NCI-H524 treated with DMSO at 0.1 percent for 48 hours (cell line): ENCODE measurements around the gene VPS54.
"Not testable (repeated sequence)": the region's sequence is repeated elsewhere in the genome, so short reads cannot be mapped to it uniquely, and the experiment has no call there.

Experiments used
- DNase-seq: peaks from one replicate; lab custom pipeline; 2025; lab: John Stamatoyannopoulos, UW

Gene VPS54

GRCh38 chr2:64023485-64024258 lies 4.4 kb upstream of the VPS54 start:
- DNase-seq = no peak

GRCh38 chr2:64021578-64021977 lies 2.4 kb upstream of the VPS54 start:
- DNase-seq = no peak

GRCh38 chr2:64019975-64020528 lies 824 bp upstream of the VPS54 start:
- no peak for DNase-seq

- no peak for DNase-seq
Observed at GRCh38 chr2:64018701-64019082, 536 bp downstream of the VPS54 start.

GRCh38 chr2:64017811-64018700 lies 1.2 kb downstream of the VPS54 start:
- DNase-seq = no peak

- no peak for DNase-seq
Observed at GRCh38 chr2:64015898-64016297, 3.3 kb downstream of the VPS54 start.

- no peak for DNase-seq
Observed at GRCh38 chr2:64015391-64015790, 3.8 kb downstream of the VPS54 start.

GRCh38 chr2:64014628-64015027 lies 4.6 kb downstream of the VPS54 start:
- DNase-seq = no peak

GRCh38 chr2:64013053-64013452 lies 6.2 kb downstream of the VPS54 start:
- DNase-seq = no peak

- DNase-seq = no peak
Observed at GRCh38 chr2:64012115-64012514, 7.1 kb downstream of the VPS54 start.

GRCh38 chr2:64008434-64009009 lies 10.7 kb downstream of the VPS54 start:
- no peak for DNase-seq

GRCh38 chr2:64007924-64008323 lies 11.3 kb downstream of the VPS54 start:
- no peak for DNase-seq

GRCh38 chr2:64005707-64006356 lies 13.4 kb downstream of the VPS54 start:
- no peak for DNase-seq

- DNase-seq = no peak
Observed at GRCh38 chr2:64003239-64003638, 16.0 kb downstream of the VPS54 start.

- DNase-seq = no peak
Observed at GRCh38 chr2:64001382-64002101, 17.7 kb downstream of the VPS54 start.

GRCh38 chr2:64000630-64001381 lies 18.4 kb downstream of the VPS54 start:
- no peak for DNase-seq

GRCh38 chr2:63999049-63999448 lies 20.2 kb downstream of the VPS54 start:
- no peak for DNase-seq

GRCh38 chr2:63996582-63997198 lies 22.5 kb downstream of the VPS54 start:
- DNase-seq = not testable (repeated sequence)

- not testable (repeated sequence) for DNase-seq
Observed at GRCh38 chr2:63994329-63995070, 24.7 kb downstream of the VPS54 start.
